Islet precursor cell (in vitro differentiated cells): Measurements from ENCODE around the gene MSI2.

Experiments used
- DNase-seq: peaks from one replicate; pipeline ENCODE4 v3.0.0-alpha.2; 2018

MSI2 gene

DNA sequence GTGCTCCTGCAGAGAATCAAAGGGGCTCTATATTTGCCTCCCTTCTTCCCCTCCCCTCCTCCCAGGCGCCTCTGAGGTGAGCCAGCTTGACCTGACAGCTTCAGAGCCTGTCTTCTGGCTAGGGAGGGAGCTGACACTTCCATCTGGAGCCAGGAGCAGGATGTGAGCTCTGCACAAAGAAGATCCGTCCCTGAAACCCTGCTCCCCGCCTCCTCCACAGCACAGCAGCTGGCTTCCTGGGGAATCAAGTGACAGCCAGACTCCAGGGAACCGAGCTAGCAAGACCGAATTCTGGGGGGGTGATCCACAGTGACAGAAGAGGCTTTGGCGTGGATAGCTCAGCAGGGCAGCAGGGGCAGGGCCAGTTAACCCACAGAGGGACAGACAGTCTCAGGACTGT, 451.6 kb downstream of the MSI2 start:
- DNase-seq = peak; percentile 88

GRCh38 chr17:57708410-57708809, 452.1 kb downstream of the MSI2 start:
- DNase-seq = peak; percentile 63

DNA sequence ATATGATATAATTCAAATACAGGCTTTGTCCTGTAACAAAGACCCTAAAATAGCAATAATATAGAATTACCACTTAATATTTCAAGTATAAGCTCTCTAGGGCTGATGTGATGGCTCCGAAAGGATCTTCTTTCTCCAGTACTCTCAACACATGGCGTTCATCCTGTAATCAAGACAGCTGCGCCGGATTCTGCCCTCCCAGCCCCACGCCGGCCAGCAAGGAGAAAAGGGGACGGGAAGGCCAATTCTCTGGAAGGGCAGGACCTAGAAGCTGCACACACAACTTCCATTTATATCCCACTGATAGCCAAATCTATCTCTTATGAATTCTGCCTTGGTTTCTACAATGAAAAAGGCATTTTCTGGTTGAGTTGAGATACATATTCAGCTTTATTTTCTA, 456.8 kb downstream of the MSI2 start:
- DNase-seq = peak; percentile 27

DNA sequence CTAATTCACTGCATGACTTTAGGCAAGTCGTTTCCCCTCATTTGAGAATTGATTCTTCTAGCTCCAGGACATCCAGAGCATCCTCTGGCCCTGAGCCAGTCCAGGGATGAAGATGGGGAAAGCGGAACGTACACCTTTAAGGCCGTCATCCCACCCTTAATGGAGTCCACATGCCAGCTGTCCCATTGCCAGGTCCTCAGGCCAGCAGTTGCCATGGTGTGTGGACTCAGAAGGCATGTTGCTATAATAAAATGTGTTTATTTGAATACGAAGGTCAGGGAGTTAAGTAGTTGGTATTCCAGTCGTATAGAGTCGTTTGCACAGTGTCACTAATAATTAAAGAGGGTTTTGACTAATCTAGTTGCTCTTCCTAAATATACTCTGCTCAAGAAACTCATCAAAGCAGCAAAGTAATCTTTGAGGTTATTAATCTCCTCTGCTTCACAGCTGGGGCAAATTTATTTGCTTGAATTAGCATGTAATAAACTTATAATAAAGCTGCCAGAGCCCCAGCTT, 458.4 kb downstream of the MSI2 start:
- peak; percentile 46 for DNase-seq

DNA sequence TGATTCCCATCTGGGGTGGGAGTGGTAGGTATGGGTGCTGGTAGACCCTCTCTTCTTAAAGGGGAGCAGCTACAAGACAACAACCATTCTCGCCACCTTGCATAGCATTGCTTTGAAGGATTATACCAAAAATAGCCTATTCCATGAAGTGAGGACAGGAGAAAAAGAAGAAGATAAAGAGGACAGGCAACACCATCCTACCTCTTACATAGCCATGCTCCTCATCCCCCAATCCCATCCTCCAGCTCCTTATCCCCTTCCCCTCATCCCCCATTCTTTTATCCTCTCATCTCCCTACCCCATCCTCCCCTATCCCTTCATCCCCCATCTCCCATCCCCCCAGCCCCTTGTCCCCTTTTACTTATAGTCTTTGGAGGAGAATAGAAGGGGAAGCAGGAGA, 459.7 kb downstream of the MSI2 start:
- peak; percentile 13 for DNase-seq

GRCh38 chr17:57718878-57719277, 462.6 kb downstream of the MSI2 start:
- DNase-seq = no peak

- no peak for DNase-seq
Measured at GRCh38 chr17:57720386-57721035, 464.2 kb downstream of the MSI2 start.

DNA sequence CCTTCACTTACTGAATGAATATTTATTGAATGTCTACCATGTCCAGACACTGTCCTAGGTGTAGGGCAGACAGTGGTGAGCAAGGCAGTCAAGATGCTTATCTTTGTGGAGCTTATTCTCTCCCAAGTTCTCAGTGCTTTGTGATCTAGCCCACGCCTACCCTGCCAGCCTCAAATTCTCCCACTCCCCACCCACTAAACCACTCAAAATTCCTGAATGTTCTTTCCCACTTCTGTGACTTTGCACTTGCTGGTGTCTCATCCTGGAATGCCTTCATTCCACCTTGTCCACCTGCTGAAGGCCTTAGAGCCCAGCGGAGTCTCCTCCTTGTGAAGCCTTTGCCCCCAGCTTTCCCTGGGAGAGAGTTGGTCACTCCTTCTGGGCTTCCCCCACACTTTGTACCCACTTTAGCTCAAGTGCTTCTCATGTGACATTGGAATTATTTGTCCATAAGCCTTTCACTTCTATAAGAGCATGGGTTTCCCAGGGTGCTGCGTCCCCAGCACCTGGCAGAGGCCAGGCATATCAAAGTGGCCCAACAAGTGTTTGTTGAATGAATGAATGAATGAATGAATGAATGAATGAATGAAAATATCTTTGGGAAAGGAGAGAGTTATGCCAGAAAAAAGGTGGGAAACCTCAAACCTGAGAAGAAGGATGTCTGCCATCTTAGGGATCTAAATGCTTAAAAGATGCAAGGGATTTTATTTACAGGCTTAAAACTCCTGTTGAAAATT, 465.8 kb downstream of the MSI2 start:
- DNase-seq = no peak

- DNase-seq = no peak
Measured at GRCh38 chr17:57722704-57723043, 466.4 kb downstream of the MSI2 start.

DNA sequence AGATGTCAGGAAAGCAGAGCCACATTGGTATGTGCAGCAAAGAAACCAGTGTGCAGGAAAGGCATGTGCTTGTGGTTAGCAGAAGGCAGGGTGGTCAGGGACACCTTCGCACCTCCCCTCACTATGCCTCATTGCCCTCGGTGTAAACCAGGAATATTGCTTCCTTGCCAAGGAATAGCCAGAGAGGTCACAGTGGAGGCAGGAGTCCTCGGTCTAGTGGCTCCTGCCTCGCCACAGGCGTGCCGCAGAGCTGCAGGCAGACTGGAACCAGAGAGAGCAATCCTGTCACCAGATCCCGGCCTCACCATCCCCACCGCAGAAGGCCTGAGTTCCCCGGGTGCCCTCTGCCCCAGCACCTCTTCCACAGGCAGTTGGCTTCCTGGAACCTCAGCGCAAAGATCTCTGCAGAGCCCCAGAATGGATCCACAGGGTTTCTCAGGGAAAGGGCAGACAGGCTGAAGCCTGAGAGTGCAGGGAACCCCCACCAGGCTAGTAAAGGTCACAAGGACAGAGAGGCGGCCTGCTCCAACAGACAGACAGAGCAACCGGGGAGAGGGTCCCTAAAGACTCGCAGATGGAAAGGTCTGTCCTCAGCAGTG, 467.2 kb downstream of the MSI2 start:
- peak; percentile 72 for DNase-seq

DNA sequence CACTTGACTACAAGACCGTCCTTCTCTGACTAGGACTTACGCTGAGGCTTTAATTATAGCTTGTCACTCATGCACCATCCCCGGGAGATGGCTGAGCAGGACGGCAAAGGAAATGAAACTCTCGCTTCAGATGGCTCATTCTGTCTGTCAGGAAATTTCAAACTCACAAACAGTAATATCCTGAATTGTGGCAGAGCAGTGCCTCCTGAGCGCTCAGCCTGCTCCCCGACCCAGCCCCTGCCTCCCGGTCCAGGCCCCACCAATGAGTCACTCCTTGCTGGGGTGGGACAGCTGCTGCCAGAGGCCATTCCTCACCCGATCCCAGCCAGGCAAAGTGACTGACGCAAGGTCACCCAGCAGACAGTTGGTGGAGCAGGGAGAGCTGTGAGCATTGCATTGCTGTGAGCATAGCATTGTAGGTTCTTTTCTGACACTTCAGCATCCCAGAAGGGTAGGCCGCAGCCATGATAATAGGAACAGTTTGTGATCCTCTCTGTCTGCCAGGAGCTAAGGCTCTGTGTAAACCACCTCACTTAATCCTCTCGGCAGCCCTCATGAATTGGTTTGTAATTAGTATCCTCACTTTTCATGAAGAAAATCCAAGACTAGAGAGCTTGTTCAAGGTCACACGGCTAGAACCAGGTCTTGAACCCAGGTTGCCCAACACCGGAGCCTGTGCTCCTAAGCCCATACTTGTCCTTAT, 467.9 kb downstream of the MSI2 start:
- DNase-seq = peak; percentile 97

GRCh38 chr17:57724729-57725125, 468.4 kb downstream of the MSI2 start:
- no peak for DNase-seq

GRCh38 chr17:57726213-57726790, 470.0 kb downstream of the MSI2 start:
- DNase-seq = no peak

DNA sequence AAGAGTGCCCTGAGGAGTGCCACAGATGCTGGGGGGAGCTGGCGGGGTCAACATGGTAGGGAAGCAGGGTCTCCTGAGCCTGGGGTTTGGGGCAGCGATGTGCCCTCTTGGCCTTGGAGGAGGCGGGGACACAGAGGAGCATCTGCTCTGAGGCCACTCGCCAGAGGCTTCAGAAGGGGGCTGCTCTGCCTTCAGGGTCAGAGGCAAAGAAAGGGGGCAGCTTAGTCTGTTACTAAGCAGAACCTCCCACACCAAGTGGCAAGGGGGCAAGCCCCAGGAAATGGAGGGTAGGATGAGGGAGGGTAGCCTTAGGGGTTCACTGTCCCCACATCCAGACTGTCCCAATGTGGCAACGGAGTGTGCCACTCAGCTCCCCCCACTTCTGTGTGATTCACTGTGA, 470.5 kb downstream of the MSI2 start:
- no peak for DNase-seq

GRCh38 chr17:57727630-57728175, 471.4 kb downstream of the MSI2 start:
- DNase-seq = no peak

- peak; percentile 32 for DNase-seq
Measured at GRCh38 chr17:57730026-57730701, 473.8 kb downstream of the MSI2 start.

- peak; percentile 31 for DNase-seq
Measured at GRCh38 chr17:57732062-57732461, 475.7 kb downstream of the MSI2 start.

GRCh38 chr17:57733085-57733484, 476.8 kb downstream of the MSI2 start:
- DNase-seq = no peak
